GM23248 (cell line): Measurements from ENCODE around the gene KCNJ6. TPM values are rescaled to one million over a fixed set of nuclear protein-coding genes. Genes with fewer than 3 reads are reported as not detected.

ENCODE experiments used
- DNase-seq: peaks from one replicate; pipeline ENCODE4 v3.0.0-alpha.2; 2015
- H2AFZ ChIP-seq: fragments of 200-600 bp; sonication (generic); 2 replicates; pipeline ENCODE4 v1.6.1; 2016; ENCODE audit warnings: antibody characterized with exemption
- H3F3A ChIP-seq: fragments of 200-600 bp; sonication (generic); 2 replicates; pipeline ENCODE4 v1.6.1; 2016; ENCODE audit warnings: mild to moderate bottlenecking, antibody characterized with exemption, mixed run types; ENCODE audit not compliant: insufficient read depth
- H3K27ac ChIP-seq: fragments of 200-600 bp; sonication (generic); 2 replicates; pipeline ENCODE4 v1.5.1; 2016; ENCODE audit warnings: mild to moderate bottlenecking
- H3K27me3 ChIP-seq: fragments of 200-600 bp; sonication (generic); replicated peaks from 2 replicates; pipeline ENCODE4 v1.6.1; 2016; ENCODE audit warnings: mild to moderate bottlenecking; ENCODE audit not compliant: insufficient read depth
- H3K36me3 ChIP-seq: fragments of 200-600 bp; sonication (generic); 2 replicates; pipeline ENCODE4 v1.6.1; 2016; ENCODE audit warnings: low read depth, mild to moderate bottlenecking
- H3K4me1 ChIP-seq: fragments of 200-600 bp; sonication (generic); 2 replicates; pipeline ENCODE4 v1.6.1; 2016; ENCODE audit warnings: mild to moderate bottlenecking; ENCODE audit not compliant: insufficient read depth
- H3K4me2 ChIP-seq: fragments of 200-600 bp; sonication (generic); one replicate; pipeline ENCODE4 v1.6.1; 2016; ENCODE audit warnings: mild to moderate bottlenecking; ENCODE audit not compliant: unreplicated experiment
- H3K4me3 ChIP-seq: fragments of 200-600 bp; sonication (generic); 2 replicates; pipeline ENCODE4 v1.5.1; 2016; ENCODE audit warnings: mild to moderate bottlenecking
- H3K79me2 ChIP-seq: fragments of 200-600 bp; sonication (generic); 2 replicates; pipeline ENCODE4 v1.6.1; 2016; ENCODE audit warnings: mild to moderate bottlenecking; ENCODE audit not compliant: insufficient read depth
- H3K9ac ChIP-seq: fragments of 200-600 bp; sonication (generic); 2 replicates; pipeline ENCODE4 v1.6.1; 2016; ENCODE audit warnings: mild to moderate bottlenecking
- H3K9me2 ChIP-seq: fragments of 200-600 bp; sonication (generic); 2 replicates; pipeline ENCODE4 v1.6.1; 2016; ENCODE audit warnings: mixed run types, mild to moderate bottlenecking, moderate library complexity; ENCODE audit not compliant: insufficient read depth
- H3K9me3 ChIP-seq: fragments of 200-600 bp; sonication (generic); one replicate; pipeline ENCODE4 v1.6.1; 2017; ENCODE audit warnings: low read depth
- H4K20me1 ChIP-seq: fragments of 200-600 bp; sonication (generic); 2 replicates; pipeline ENCODE4 v1.6.0; 2016; ENCODE audit not compliant: insufficient read depth
- EZH2 ChIP-seq: fragments of 200-600 bp; sonication (generic); IDR thresholded peaks from 2 replicates; pipeline ENCODE4 v1.6.1; 2018; ENCODE audit warnings: antibody characterized with exemption, mild to moderate bottlenecking; ENCODE audit not compliant: insufficient read depth, poor library complexity, severe bottlenecking
- EZH2phosphoT487 ChIP-seq: fragments of 200-600 bp; sonication (generic); IDR thresholded peaks from 2 replicates; pipeline ENCODE4 v1.6.1; 2018; ENCODE audit warnings: antibody characterized with exemption, moderate library complexity, mild to moderate bottlenecking, low read depth; ENCODE audit not compliant: insufficient read depth
- WGBS, 2 experiments: methylation state at CpG; one replicate each; pipeline ENCODE4 v1.1.6; 2015 to 2017; ENCODE audit warnings: low lambda C conversion rate in 2 of 2, low coverage in 1 of 2; ENCODE audit errors: missing lambda C conversion rate in 2 of 2; 5-methylcytosine and 5-hydroxymethylcytosine counted together
- in situ Hi-C: fragments of 300-500 bp; cut with MboI; formaldehyde crosslinking; loops from 2 replicates; pipeline ENCODE4 v1.15.0; 2020
- polyA plus RNA-seq: library from polyadenylated mRNA; unstranded; fragments of >200 nt; fragmentation: Nextera tagmentation; extraction: Ambion mirVana; gene quantifications from 2 replicates; pipeline ENCODE4 v1.2.1, GENCODE V29; 2016
- total RNA-seq: library from RNA; depleted of rRNA; stranded (reverse); fragments of >200 nt; shearing (Covaris generic); gene quantifications from 2 replicates; pipeline ENCODE4 v1.2.3, GENCODE V29; 2014

KCNJ6 gene
- total and polyA plus RNA-seq, 2 experiments from 2014 or later: 0.11 TPM; not detected in 1

DNA sequence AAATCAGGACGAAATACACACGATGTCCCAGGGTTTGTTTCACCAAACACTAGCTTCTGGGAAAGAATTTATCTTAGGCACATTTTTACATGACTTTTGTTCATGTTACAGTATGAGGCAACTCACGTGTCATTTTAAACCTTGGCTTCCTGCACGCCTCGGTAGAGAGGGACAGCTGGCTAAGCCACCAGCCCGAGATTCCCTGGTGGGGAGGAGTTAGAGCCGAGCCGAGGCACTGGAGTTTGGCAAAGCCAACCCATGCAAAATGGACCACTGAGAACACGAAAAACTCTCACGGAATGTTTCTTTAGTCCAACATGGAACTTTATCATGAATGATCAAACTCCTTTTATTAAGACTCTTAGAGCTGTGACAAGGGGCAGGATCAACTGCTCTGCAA is 309.7 kb downstream of the KCNJ6 start:
- Histone ChIP-seq H2AFZ (no peak overlapping the region), H3K36me3 (no peaks in the 10 kb centered on the region), H3K9me3 (no peaks in the 10 kb centered on the region), H3K4me2 (no peak overlapping the region), H3K27ac (no peak overlapping the region), H3K9me2 (no peaks in the 10 kb centered on the region), H3K9ac (no peak overlapping the region), H3K4me1 (no peaks in the 10 kb centered on the region), H3K79me2 (no peaks in the 10 kb centered on the region), H3K27me3 (peaks cover 21% of the 10 kb centered on the region), H3K4me3 (no peak overlapping the region), H3F3A (no peaks in the 10 kb centered on the region), H4K20me1 (no peaks in the 10 kb centered on the region)
- DNase-seq: no peak
- no peak for TF ChIP-seq EZH2
- TF ChIP-seq EZH2phosphoT487: no peak
- WGBS, 2 experiments: 65% methylated on average over 10 of the region's 10 CpGs
- in situ Hi-C loops: no loop called here

GRCh38 chr21:37605006-37605405 is 311.3 kb downstream of the KCNJ6 start:
- Histone ChIP-seq H4K20me1 (no peaks in the 10 kb centered on the region), H3K4me1 (no peaks in the 10 kb centered on the region), H3K4me2 (no peak overlapping the region), H2AFZ (no peak overlapping the region), H3K36me3 (no peaks in the 10 kb centered on the region), H3K27ac (no peak overlapping the region), H3K27me3 (peaks cover 16% of the 10 kb centered on the region), H3K9me2 (no peaks in the 10 kb centered on the region), H3K79me2 (no peaks in the 10 kb centered on the region), H3K9ac (no peak overlapping the region), H3F3A (no peaks in the 10 kb centered on the region), H3K9me3 (no peaks in the 10 kb centered on the region), H3K4me3 (no peak overlapping the region)
- in situ Hi-C loops: no loop called here
- DNase-seq: no peak
- no peak for TF ChIP-seq EZH2phosphoT487
- TF ChIP-seq EZH2: no peak

DNA sequence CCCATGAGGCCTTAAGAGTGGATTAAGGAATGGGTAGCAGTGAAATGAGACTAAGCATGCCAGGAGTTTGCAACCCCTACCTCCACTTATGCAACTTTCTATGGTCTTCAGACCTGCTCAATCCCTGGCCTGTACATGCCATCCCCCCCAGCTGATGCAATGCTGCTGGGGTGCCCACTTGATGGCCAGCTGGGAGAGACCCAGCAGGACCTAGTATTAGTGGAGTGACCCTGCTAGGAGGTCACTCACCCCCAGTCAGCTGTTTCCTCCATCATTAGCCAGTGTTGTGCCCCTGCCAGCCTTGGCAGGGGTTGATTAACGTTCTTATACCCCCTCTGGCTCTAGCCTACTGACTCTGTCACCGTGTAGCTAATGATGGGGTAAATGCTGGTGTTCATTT is 313.1 kb downstream of the KCNJ6 start:
- in situ Hi-C loops: no loop called here
- no peaks in the 10 kb centered on the region for H3K79me2 ChIP-seq

GRCh38 chr21:37601915-37602314 is 314.3 kb downstream of the KCNJ6 start:
- H3K79me2 ChIP-seq: no peaks in the 10 kb centered on the region
- no peaks in the 10 kb centered on the region for H4K20me1 ChIP-seq
- WGBS, 2 experiments: 59 to 60% methylated on average over 5 of the region's 5 CpGs
- H3F3A ChIP-seq: no peaks in the 10 kb centered on the region
- TF ChIP-seq EZH2phosphoT487 (no peak), EZH2 (no peak)
- H3K9ac ChIP-seq: no peak overlapping the region
- no peak overlapping the region for H3K27ac ChIP-seq
- peaks cover 16% of the 10 kb centered on the region for H3K27me3 ChIP-seq
- no peaks in the 10 kb centered on the region for H3K4me1 ChIP-seq
- no peak overlapping the region for H2AFZ ChIP-seq
- in situ Hi-C loops: no loop called here
- DNase-seq: no peak
- H3K9me2 ChIP-seq: no peaks in the 10 kb centered on the region
- H3K9me3 ChIP-seq: no peaks in the 10 kb centered on the region
- no peak overlapping the region for H3K4me2 ChIP-seq
- H3K4me3 ChIP-seq: no peak overlapping the region
- H3K36me3 ChIP-seq: no peaks in the 10 kb centered on the region

More for the DNA sequence above, 313.1 kb downstream of the KCNJ6 start:
- 19 to 30% methylated on average over 2 of the region's 2 CpGs for WGBS, 2 experiments
- TF ChIP-seq EZH2phosphoT487 (no peak), EZH2 (no peak)
- peaks cover 23% of the 10 kb centered on the region for H3K27me3 ChIP-seq
- H3K27ac ChIP-seq: no peak overlapping the region
- DNase-seq: no peak
- no peaks in the 10 kb centered on the region for H3K36me3 ChIP-seq
- H4K20me1 ChIP-seq: no peaks in the 10 kb centered on the region
- H3K4me3 ChIP-seq: no peak overlapping the region
- H3K9ac ChIP-seq: no peak overlapping the region
- no peaks in the 10 kb centered on the region for H3K4me1 ChIP-seq
- no peaks in the 10 kb centered on the region for H3K9me2 ChIP-seq
- H2AFZ ChIP-seq: no peak overlapping the region
- H3F3A ChIP-seq: no peaks in the 10 kb centered on the region
- no peak overlapping the region for H3K4me2 ChIP-seq
- no peaks in the 10 kb centered on the region for H3K9me3 ChIP-seq

- no peaks in the 10 kb centered on the region for H3K79me2 ChIP-seq
- no peak overlapping the region for H3K4me3 ChIP-seq
- TF ChIP-seq EZH2 (no peak), EZH2phosphoT487 (no peak)
- H2AFZ ChIP-seq: no peak overlapping the region
- H4K20me1 ChIP-seq: no peaks in the 10 kb centered on the region
- DNase-seq: no peak
- H3K27me3 ChIP-seq: peaks cover 16% of the 10 kb centered on the region
- H3K9me2 ChIP-seq: no peaks in the 10 kb centered on the region
- no peaks in the 10 kb centered on the region for H3F3A ChIP-seq
- in situ Hi-C loops: no loop called here
- no peak overlapping the region for H3K4me2 ChIP-seq
- no peak overlapping the region for H3K27ac ChIP-seq
- no peak overlapping the region for H3K9ac ChIP-seq
- no peaks in the 10 kb centered on the region for H3K36me3 ChIP-seq
- H3K9me3 ChIP-seq: no peaks in the 10 kb centered on the region
- no peaks in the 10 kb centered on the region for H3K4me1 ChIP-seq
- WGBS, 2 experiments: 48 to 51% methylated on average over 3 of the region's 3 CpGs
Measured at GRCh38 chr21:37601027-37601426, 315.2 kb downstream of the KCNJ6 start.
